ENCODE results near the gene YLPM1.

Gene YLPM1

DNA sequence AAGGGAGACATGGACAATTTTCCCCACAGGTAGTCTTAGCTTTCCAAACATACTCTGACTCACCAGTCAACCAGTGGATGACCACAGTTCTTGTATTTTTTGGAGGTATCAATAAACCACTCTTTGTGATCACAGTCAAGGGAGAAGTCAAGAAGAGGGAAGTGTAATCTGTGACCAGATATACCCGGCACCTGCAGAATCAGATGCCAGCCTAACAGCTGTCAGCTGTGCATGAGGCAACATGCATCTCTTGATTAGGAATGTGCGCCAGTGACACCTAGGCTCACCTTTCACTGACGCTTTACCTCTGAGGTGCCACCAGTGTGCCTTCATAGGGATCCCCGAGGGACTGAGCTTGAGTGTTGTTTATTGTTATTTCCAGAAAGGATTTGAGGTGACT lies 92.8 kb downstream of the YLPM1 start:
- DNase-seq (ENCODE audit: extremely low read depth, low read depth) = no peak

DNA sequence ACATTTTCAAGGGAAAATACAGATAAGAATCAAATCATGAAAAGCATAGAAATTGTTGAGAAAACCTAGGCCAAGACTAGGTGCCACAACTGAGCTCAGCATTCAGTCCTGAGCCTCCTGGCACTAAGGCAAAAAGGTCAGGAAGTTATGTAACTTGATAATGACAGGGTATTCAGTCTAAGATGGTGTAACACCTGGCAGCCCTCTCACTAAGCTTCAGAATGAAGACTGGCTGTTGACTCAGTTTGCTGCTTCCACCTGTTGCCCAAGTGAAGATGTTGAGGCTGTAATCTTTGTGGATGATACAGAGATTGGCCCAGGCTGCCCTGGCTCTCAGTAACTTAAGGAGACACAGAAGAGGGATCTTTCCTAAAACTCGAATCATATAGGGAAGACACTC lies 93.2 kb downstream of the YLPM1 start:
- TF ChIP-seq, protein P1, sequence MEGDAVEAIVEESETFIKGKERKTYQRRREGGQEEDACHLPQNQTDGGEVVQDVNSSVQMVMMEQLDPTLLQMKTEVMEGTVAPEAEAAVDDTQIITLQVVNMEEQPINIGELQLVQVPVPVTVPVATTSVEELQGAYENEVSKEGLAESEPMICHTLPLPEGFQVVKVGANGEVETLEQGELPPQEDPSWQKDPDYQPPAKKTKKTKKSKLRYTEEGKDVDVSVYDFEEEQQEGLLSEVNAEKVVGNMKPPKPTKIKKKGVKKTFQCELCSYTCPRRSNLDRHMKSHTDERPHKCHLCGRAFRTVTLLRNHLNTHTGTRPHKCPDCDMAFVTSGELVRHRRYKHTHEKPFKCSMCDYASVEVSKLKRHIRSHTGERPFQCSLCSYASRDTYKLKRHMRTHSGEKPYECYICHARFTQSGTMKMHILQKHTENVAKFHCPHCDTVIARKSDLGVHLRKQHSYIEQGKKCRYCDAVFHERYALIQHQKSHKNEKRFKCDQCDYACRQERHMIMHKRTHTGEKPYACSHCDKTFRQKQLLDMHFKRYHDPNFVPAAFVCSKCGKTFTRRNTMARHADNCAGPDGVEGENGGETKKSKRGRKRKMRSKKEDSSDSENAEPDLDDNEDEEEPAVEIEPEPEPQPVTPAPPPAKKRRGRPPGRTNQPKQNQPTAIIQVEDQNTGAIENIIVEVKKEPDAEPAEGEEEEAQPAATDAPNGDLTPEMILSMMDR (IDR thresholded peaks at IDR 0.05; ENCODE audit: low read depth, low read length) = no peak
- DNase-seq (ENCODE audit: extremely low read depth, low read depth) = no peak

More for the DNA sequence above, 92.8 kb downstream of the YLPM1 start:
- TF ChIP-seq, protein P1 (IDR thresholded peaks at IDR 0.05; ENCODE audit: low read depth, low read length) = no peak

DNA sequence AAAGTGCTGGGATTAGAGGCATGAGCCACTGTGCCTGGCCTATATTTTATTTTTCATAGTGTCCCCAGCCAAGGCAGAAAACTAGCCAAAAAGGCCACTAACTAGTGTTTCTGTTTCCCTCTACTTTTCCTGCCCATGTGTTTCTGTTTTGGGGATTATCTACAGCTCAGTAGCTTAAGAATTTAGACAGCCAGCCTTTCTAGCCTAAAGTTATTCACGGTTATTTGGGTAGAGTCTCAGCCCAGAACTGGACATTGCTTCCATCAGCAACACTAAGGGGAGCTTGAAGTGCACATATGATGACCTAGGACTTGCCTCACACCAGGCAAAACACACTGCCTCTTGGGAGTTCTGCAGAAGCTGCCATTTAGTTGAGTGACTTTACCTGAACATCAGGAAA lies 94.9 kb downstream of the YLPM1 start:
- no peak for DNase-seq (ENCODE audit: extremely low read depth, low read depth)
- TF ChIP-seq, protein P1 (IDR thresholded peaks at IDR 0.05; ENCODE audit: low read depth, low read length) = no peak

DNA sequence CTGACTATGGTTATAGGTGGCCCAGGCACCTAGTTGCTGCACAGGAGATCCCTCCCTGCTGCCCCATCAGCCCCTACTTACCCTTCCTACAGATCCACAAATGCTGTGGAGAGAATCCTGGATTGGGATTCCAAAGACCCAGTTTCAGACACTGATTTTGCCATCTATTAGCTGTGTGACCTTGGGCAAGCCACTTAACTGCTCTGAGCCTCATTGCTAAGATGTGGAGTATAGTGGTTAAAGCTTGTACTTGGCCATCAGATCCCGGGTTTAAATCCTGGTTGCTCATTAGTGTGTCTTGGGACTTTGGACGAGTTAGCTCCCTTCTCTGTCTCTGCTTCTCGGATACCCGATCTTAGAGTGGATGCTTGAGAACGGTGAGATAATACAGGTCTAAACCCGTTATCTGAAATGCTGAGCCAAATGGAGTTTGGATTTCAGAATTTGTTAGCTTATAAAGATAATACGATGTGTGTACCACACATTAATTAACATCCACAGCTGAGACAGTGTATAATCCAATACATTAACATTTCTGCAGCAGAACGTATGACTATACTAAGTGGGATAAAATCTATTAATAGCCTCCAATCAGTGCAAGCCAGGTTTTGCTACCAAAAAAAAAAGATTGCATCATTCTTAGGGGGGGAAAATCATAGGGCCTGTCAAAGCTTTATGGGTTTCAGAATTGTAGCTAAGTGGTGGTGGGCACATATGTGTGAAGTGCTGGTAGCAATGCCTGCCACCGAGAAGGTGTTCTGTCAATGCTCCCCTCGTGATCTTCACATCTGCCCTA lies 96.8 kb downstream of the YLPM1 start:
- TF ChIP-seq, protein P1 (IDR thresholded peaks at IDR 0.05; ENCODE audit: low read depth, low read length) = no peak

DNA sequence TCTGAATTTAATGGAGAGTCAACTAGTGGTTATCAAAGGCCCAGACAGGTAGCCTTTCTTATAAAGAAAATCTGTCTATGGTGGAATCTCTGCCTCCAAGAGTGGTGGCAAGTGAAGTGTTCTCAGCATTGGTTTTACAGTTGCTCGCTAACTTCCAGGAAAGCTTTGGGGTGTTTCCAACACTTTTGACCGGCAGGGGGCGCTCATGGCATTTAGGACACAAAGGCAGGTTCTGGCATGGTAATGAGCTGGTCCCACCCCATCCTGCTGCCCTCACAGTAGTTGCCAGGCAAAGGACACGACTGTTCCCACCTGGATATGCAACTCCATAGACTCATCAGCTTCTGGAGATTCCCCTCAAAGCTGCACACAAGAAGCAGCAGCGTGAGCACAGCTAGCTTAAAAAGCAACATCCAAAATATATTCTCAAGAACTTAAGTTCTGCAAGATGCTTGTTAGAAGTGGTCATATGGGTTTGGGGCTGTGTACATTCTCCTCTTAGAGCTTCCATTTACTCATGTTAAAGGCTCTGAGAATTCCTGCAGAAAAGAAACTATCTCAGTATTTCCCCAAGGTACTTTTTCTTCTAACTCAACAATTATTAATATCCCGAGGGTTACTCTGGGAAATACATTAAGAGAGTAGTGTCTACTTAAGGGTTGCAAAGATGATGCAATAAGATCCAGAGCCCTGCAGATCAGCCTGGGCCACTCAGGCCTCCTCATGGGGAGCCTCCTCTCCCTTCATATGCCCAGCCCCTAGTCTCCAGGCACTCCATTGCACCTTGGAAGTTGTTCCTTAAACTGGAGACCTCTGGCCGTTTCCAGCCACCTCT lies 98.0 kb downstream of the YLPM1 start:
- TF ChIP-seq, protein P1 (IDR thresholded peaks at IDR 0.05; ENCODE audit: low read depth, low read length) = peak; percentile 78
- no peak for DNase-seq (ENCODE audit: extremely low read depth, low read depth)

More for the DNA sequence above, 96.8 kb downstream of the YLPM1 start:
- DNase-seq (ENCODE audit: extremely low read depth, low read depth) = no peak

- DNase-seq (ENCODE audit: extremely low read depth, low read depth) = no peak
- TF ChIP-seq, protein P1 (IDR thresholded peaks at IDR 0.05; ENCODE audit: low read depth, low read length) = no peak
Measured at GRCh38 chr14:74861734-74862090, 98.6 kb downstream of the YLPM1 start.

- TF ChIP-seq, protein P1 (IDR thresholded peaks at IDR 0.05; ENCODE audit: low read depth, low read length) = no peak
- DNase-seq (ENCODE audit: extremely low read depth, low read depth) = no peak
Measured at GRCh38 chr14:74863274-74863673, 100.2 kb downstream of the YLPM1 start.
